ENCODE results near the gene SAG.

GRCh38 chr2:233328922-233329321 is 21.3 kb downstream of the SAG start:
- TF ChIP-seq CTCF (IDR thresholded peaks at IDR 0.05; ENCODE audit: poor library complexity), result no peak
- no peak for TF ChIP-seq EZH2 (IDR thresholded peaks at IDR 0.05; ENCODE audit: borderline replicate concordance)

Measured in hepatocyte (in vitro differentiated cells).